Measurements from ENCODE around the gene CCM2.

GRCh38 chr7:45117582-45117981, 117.6 kb downstream of the CCM2 start:
- no peak for TF ChIP-seq CTCF (IDR thresholded peaks at IDR 0.05)
- no peak for TF ChIP-seq POLR2AphosphoS5 (IDR thresholded peaks at IDR 0.05)
